DOHH2 (cell line): ENCODE results near the gene OTOR.

ENCODE experiments used
- H3F3A ChIP-seq: fragments of 200-600 bp; sonication (generic), shearing (Covaris generic); 2 replicates; pipeline ENCODE4 v1.6.0; 2016; ENCODE audit warnings: antibody characterized with exemption, mild to moderate bottlenecking; ENCODE audit not compliant: control insufficient read depth, insufficient read depth
- H3K27ac ChIP-seq: fragments of 200-600 bp; sonication (generic); 2 replicates; pipeline ENCODE4 v1.5.1; 2014; ENCODE audit warnings: low read depth, mild to moderate bottlenecking, low read length, moderate library complexity
- H3K27me3 ChIP-seq: fragments of 200-600 bp; sonication (generic); 2 replicates; pipeline ENCODE4 v1.6.1; 2014; ENCODE audit warnings: mild to moderate bottlenecking, low read length, mixed read lengths; ENCODE audit not compliant: control insufficient read depth
- H3K36me3 ChIP-seq: fragments of 200-600 bp; sonication (generic); 2 replicates; pipeline ENCODE4 v1.6.1; 2014; ENCODE audit warnings: mild to moderate bottlenecking, low read length, moderate library complexity, mixed read lengths; ENCODE audit not compliant: control insufficient read depth
- H3K4me1 ChIP-seq: fragments of 200-600 bp; sonication (generic); 2 replicates; pipeline ENCODE4 v1.6.1; 2014; ENCODE audit warnings: mild to moderate bottlenecking, low read length, mixed read lengths; ENCODE audit not compliant: control insufficient read depth
- H3K4me2 ChIP-seq: fragments of 200-600 bp; sonication (generic); 2 replicates; pipeline ENCODE4 v1.6.0; 2014; ENCODE audit warnings: mild to moderate bottlenecking, low read length, moderate library complexity
- H3K4me3 ChIP-seq: fragments of 200-600 bp; sonication (generic); 2 replicates; pipeline ENCODE4 v1.5.1; 2014; ENCODE audit warnings: mild to moderate bottlenecking, low read length, mixed read lengths
- H3K79me2 ChIP-seq: fragments of 200-600 bp; sonication (generic); 2 replicates; pipeline ENCODE4 v1.6.1; 2014; ENCODE audit warnings: mild to moderate bottlenecking, low read length, mixed read lengths; ENCODE audit not compliant: control insufficient read depth
- H3K9me2 ChIP-seq: fragments of 200-600 bp; sonication (generic); replicated peaks from 2 replicates; pipeline ENCODE4 v1.6.1; 2014; ENCODE audit warnings: mild to moderate bottlenecking, low read length, mixed read lengths; ENCODE audit not compliant: control insufficient read depth
- H3K9me3 ChIP-seq: fragments of 200-600 bp; sonication (generic); 2 replicates; pipeline ENCODE4 v1.6.1; 2014; ENCODE audit warnings: antibody characterized with exemption, low read length, mixed read lengths; ENCODE audit not compliant: control insufficient read depth, insufficient read depth
- H4K20me1 ChIP-seq: fragments of 200-600 bp; sonication (generic); 2 replicates; pipeline ENCODE4 v1.6.0; 2014; ENCODE audit warnings: low read depth, mild to moderate bottlenecking, antibody characterized with exemption, low read length, moderate library complexity; ENCODE audit not compliant: control insufficient read depth, insufficient read depth
- CTCF ChIP-seq: fragments of 200-600 bp; sonication (generic); IDR thresholded peaks from one replicate; pipeline ENCODE4 v1.5.1; 2014; ENCODE audit warnings: antibody characterized with exemption, mild to moderate bottlenecking, low read depth, low read length; ENCODE audit not compliant: poor library complexity, severe bottlenecking
- EZH2phosphoT487 ChIP-seq: fragments of 200-600 bp; sonication (generic); IDR thresholded peaks from 2 replicates; pipeline ENCODE4 v1.6.1; 2017; ENCODE audit warnings: borderline replicate concordance, mild to moderate bottlenecking, antibody characterized with exemption, low read length, moderate library complexity, mixed read lengths

OTOR gene

GRCh38 chr20:16709017-16709416, 39.1 kb upstream of the OTOR start:
- no peak overlapping the region for H3K27ac ChIP-seq
- H3K36me3 ChIP-seq: no peaks in the 10 kb centered on the region
- no peaks in the 10 kb centered on the region for H3K79me2 ChIP-seq
- no peaks in the 10 kb centered on the region for H4K20me1 ChIP-seq
- H3K4me3 ChIP-seq: no peak overlapping the region
- TF ChIP-seq CTCF (no peak), EZH2phosphoT487 (no peak)
- H3K4me1 ChIP-seq: peaks cover 23% of the 10 kb centered on the region
- no peaks in the 10 kb centered on the region for H3F3A ChIP-seq
- 0 out of 2 replicates have a peak overlapping the region, but pooled peaks have one; percentile 21 for H3K4me2 ChIP-seq
- no peaks in the 10 kb centered on the region for H3K9me2 ChIP-seq
- peaks cover 3% of the 10 kb centered on the region; the same call in 1 of the 2 replicates for H3K27me3 ChIP-seq
- H3K9me3 ChIP-seq: no peaks in the 10 kb centered on the region

- Histone ChIP-seq H3K4me1 (peaks cover 23% of the 10 kb centered on the region), H3K9me2 (no peaks in the 10 kb centered on the region)
Observed at GRCh38 chr20:16710781-16711180, 37.4 kb upstream of the OTOR start.

GRCh38 chr20:16711661-16712258, 36.4 kb upstream of the OTOR start:
- H3K4me1 ChIP-seq: peaks cover 23% of the 10 kb centered on the region
- peaks cover 10% of the 10 kb centered on the region for H3K27me3 ChIP-seq
- no peaks in the 10 kb centered on the region for H3K9me3 ChIP-seq
- TF ChIP-seq EZH2phosphoT487 (no peak), CTCF (no peak)
- H3K27ac ChIP-seq: no peak overlapping the region
- H3K4me2 ChIP-seq: no peak overlapping the region
- no peak overlapping the region for H3K4me3 ChIP-seq
- H3K79me2 ChIP-seq: no peaks in the 10 kb centered on the region
- no peaks in the 10 kb centered on the region for H3K9me2 ChIP-seq
- H4K20me1 ChIP-seq: no peaks in the 10 kb centered on the region
- no peaks in the 10 kb centered on the region for H3K36me3 ChIP-seq
- H3F3A ChIP-seq: no peaks in the 10 kb centered on the region

More at GRCh38 chr20:16710781-16711180, 37.4 kb upstream of the OTOR start:
- Histone ChIP-seq H3F3A (no peaks in the 10 kb centered on the region), H3K79me2 (no peaks in the 10 kb centered on the region), H4K20me1 (no peaks in the 10 kb centered on the region), H3K9me3 (no peaks in the 10 kb centered on the region), H3K4me3 (no peak overlapping the region), H3K4me2 (no peak overlapping the region), H3K27ac (no peak overlapping the region), H3K27me3 (peaks cover 10% of the 10 kb centered on the region), H3K36me3 (no peaks in the 10 kb centered on the region)
- TF ChIP-seq EZH2phosphoT487: no peak
- no peak for TF ChIP-seq CTCF
